DMS153 treated with DMSO at 0.1 percent for 48 hours (cell line): Measurements from ENCODE around the gene ATAD3A.
"Not testable (repeated sequence)": the region's sequence is repeated elsewhere in the genome, so short reads cannot be mapped to it uniquely, and the experiment has no call there.

Source experiments
- DNase-seq: peaks from one replicate; lab custom pipeline; 2025; ENCODE audit not compliant: unreplicated experiment; lab: John Stamatoyannopoulos, UW

ATAD3A gene

DNA sequence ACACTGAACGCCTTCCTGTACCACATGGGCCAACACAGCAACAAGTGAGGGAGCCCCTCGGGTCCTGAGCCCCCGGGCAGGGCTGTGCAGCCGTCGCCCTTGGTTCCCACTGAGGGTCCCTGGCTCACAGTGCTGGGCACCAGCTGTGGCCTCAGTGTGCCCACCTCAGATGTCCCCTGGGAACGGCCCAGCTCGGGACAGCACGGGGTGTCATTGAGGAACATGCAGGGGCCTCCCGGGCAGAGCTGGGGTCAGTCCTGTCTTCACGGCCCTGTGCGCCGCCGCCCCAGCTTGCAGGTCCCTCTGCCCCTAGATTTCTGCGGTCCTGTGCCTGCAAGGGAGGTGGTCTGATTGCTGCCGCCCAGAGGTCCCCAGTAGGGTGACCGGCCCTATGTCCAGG, 22.7 kb upstream of the ATAD3A start:
- no peak for DNase-seq

DNA sequence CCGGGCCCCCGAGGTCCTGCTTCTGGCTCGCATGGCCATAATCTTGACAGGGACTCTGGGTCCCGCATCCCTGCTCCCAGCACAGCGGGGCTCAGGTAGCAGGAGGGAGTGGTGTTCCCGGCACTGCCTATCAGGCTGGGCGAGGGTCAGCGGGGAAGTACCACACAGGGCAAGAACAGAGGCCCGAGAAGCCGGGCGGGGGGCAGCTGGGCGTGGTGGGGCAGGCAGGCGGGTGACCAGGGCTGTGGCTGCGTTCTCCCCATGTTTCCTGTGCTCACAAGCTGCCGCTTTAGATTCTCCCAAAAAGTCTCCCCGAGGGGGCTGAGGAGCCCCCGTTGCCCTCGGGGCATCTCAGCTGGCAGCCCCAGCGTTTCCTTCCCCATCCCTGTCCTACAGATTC, 22.1 kb upstream of the ATAD3A start:
- DNase-seq: no peak

DNA sequence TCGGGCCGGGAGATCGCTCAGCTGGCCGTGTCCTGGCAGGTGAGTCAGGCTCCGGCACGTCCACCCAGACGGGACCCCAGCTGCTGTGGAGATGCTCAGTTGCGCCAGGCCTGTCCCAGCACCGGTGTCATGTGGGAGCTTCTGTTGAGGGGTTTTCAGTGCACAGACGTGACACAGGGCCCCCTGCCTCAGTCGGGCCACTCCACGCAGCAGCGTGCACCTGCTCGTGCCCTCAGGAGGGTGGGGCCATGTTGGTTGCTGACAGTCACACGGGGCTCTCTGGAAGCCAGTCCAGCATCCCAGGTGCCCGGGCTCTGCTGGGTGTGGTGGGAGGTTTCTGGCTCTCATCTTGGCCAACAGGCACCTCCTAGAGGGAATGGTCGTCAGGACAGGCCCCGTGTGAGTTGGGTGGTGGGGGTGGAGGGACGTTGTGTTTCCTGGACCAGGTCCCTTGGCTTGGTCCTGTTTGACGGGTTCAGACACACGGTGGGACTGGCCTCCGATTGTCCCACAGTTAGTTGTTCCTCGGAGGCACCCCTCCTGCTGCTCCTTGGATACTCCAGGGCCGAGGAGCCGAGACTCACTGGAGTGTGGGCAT, 21.2 kb upstream of the ATAD3A start:
- no peak for DNase-seq

DNA sequence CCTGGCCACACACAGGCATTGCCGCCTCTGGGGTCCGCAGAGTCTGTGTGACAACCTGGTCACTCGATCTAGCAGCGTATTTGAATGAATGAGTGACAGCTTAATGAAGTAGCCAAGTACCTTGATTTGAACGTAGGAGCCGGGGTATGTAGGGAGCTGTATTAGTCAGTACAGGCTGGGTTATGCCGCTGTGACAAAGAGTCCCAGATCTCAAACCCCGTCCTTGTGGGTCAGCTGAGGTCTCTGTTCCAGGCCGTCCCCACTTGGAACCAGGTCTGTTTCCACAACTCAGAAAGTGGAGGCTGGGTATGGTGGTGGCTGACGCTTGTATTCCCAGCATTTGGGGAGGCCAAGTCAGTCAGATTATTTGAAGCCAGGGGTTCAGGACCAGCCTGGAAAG, 20.4 kb upstream of the ATAD3A start:
- no peak for DNase-seq

DNA sequence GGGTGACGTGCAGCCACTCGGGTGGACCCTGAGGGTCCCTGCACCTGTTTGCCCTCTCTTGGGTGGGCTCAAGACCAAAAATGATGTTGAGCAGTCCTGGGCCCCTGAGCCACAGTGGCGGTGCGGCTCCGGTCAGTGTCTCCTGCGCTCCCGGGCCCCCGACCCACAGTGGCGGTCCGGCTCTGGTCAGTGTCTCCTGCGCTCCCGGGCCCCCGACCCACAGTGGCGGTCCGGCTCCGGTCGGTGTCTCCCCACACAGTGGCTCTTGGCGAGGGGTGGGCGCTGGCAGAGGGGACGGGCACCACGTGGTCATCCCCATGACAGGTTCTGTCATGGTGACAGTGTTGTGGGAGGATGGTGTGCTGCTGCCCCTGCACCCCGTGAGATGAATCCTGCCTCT, 17.7 kb upstream of the ATAD3A start:
- DNase-seq: not testable (repeated sequence)

DNA sequence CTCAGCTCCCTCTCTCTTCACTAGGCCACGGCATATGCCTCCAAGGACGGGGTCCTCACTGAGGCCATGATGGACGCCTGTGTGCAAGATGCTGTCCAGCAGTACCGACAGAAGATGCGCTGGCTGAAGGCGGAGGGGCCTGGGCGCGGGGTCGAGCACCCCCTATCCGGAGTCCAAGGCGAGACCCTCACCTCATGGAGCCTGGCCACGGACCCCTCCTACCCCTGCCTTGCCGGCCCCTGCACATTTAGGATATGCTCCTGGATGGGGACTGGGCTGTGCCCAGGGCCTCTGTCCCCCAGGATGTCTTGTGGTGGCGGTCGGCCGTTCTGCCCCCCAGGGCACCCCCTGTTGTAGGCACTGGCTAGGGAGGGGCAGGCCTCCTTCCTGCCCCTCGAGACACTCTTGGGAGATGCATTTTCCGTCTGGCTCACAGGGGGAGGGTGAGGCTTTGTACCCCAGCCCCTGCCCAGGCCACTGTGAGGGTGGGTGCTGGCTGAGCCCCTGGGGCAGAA, 16.4 kb upstream of the ATAD3A start:
- not testable (repeated sequence) for DNase-seq

DNA sequence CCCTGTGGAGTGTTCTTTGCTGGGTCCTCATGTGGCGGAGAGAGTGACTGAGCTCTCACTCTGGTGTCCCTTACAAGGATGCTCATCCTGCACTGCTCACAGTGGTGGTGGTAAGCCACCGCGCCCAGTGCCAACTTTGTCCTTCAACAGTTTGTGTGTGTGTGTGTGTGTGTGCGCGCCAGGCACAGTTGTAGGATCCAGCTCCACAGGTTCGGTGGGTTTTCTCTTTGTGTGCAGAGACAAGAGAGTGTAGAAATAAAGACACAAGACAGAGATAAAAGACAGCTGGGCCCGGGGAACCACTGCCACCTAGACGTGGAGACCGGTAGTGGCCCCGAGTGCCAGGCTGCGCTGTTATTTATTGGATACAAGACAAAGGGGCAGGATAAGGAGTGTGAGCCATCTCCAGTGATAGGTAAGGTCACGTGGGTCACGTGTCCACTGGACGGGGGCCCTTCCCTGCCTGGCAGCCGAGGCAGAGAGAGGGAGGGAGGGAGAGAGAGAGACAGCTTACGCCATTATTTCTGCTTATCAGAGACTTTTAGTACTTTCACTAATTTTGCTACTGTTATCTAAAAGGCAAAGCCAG, 7.1 kb upstream of the ATAD3A start:
- peak; percentile 93 for DNase-seq

DNA sequence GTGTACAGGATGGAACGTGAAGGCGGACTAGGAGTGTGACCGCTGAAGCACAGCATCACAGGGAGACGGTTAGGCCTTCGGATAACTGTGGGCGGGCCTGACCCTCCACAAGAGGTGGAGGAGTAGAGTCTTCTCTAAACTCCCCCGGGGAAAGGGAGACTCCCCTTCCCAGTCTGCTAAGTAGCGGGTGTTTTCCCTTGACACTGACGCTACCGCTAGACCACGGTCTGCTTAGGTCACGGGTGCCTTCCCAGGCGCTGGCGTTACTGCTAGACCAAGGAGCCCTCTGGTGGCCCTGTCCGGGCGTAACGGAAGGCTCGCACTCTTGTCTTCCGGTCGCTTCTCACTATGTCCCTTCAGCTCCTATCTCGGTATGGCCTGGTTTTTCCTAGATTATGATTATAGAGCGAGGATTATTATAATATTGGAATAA, 6.6 kb upstream of the ATAD3A start:
- DNase-seq: peak; percentile 57

DNA sequence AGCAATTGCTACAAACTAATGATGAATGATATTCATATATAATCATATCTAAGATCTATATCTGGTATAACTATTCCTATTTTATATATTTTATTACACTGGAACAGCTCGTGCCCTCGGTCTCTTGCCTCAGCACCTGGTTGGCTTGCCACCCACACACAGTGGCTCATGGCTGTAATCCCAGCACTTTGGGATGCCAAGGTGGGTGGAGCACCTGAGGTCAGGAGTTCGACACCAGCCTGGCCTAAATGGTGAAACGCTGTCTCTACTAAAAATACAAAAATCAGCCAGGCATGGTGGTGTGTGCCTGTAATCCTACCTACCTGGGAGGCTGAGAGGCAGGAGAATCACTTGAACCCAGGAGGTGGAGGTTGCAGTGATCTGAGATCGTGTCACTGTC, 6.2 kb upstream of the ATAD3A start:
- not testable (repeated sequence) for DNase-seq

DNA sequence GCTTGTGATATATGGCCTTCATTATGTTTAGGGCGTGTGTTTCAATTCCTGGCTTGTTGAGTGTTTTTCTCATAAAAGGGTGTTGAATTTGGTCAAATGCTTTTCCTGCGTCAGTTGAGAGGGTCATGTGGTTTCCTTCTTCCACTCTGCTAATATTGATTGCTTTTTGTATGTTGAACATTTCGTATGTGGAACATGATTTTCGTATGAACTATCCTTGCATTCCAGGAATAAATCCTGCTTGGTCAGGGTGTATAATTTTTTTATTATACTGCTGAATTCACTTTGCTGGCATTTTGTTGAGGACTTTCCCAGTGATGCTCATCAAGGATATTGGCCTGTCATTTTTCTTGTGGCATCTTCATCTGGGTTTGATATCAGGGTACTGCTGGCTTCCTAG, 4.7 kb upstream of the ATAD3A start:
- no peak for DNase-seq

DNA sequence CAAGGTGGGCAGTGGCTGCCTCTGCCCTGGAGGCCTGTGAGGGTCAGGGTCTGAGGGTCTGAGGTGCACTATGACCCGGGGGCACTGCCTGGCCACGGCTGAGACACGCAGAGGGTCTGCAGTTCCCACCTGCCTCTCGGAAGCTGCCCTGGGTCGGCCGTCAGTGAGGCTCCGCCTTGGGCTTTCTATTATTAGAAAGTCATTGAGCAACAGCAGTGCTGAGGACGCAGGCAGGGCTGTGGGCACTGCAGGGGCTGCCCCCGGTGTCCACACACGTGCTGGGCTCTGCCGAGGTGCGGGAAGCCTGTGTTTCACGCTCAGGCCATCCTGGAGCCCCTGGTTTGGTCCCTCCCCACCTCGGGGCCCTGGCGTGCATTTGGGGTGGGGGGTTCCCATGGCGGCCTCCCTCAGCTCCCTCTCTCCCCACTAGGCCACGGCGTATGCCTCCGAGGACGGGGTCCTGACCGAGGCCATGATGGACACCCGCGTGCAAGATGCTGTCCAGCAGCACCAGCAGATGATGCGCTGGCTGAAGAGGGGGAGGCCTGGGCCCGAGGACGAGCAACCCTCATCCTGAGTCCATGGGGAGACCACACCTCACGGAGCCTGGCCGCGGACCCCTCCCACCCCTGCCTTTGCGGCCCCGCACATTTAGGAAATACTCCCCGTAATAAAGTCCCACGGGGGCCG, 3.0 kb upstream of the ATAD3A start:
- DNase-seq: not testable (repeated sequence)

DNA sequence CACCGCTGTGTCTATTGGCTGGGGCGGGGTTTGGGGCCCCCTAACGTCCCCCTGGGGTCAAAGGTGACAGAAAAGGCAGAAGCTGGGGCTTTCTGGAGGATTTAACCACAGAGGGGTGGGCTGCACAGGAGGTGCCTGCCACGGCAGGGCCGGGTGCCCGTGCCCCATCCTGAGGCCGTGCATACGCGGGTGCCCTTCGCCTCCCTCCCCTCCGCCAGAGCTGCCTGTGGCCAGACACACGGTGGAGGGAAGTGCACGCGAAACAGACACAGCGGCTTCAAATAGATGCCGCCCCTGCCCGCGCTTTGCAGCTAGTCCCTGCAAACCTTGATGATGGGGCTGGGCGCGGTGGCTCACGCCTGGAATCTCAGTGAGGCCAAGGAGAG, 2.5 kb upstream of the ATAD3A start:
- not testable (repeated sequence) for DNase-seq

DNA sequence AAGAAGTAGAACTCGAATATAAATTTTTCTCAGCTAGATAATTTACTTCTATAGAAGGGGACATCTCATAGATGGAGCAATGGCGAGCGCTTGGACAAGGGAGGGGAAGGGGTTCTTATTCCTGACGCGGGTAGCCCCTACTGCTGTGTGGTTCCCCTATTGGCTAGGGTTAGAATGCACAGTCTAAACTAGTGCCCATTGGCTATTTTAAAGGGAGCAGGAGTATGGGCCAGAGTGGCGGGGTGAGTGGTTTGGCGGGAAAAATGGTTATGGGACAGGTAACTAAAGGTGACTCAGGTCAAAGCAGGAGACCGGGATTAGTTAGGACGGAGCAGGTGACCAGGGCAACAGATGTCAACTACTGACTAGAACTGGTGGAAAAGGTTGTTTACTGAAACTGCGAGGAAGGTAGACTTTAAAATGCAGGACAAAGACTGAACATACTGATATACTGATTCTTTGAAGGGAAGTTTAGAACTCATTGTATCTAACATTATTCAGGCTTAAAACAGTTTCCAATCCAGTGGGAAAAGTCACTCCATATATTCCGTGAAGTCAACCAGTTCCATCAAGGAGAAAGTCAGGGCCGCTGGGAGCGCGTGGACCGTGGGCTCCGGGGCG, 940 bp upstream of the ATAD3A start:
- peak; percentile 85 for DNase-seq

DNA sequence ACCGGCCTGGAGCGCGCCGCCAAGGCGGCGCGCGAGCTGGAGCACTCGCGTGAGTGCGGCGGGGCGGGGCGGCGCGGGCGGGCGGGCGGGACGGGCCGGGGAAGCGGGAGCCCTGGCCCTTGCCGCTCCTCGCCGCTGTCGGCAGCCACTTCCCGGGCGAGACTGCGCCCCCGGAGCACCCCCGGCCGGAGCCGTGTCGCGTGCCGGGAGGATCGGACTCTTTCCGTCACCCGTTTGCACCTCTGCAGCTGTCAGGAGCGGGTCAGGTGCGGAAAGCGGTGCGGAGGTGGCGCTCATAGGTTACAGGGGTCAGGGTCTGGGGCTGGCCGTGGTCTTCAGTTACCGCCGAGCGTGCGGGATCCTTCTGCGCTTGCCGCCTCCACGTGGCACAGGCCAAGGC, 463 bp downstream of the ATAD3A start:
- DNase-seq: not testable (repeated sequence)

DNA sequence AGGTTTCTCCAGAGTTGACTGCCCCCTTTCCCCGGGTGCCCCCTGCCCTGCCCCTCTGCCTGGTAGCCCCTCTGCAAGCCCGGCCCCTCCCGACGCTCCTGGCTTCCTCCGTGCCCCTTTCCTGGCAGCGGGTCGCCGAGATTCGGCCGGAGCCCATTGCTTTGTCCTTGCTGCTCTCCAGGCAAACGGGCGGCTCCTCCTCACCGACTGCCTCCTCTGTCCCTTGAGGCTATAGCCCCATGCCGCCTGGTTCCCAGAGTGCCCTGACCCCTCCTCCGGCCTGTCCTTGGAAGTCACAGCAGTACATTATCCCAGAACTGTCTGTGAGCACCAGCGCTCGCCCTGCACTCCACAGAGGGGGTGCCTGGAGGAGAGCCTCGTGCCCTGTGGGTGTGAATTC, 1.7 kb downstream of the ATAD3A start:
- DNase-seq: not testable (repeated sequence)

DNA sequence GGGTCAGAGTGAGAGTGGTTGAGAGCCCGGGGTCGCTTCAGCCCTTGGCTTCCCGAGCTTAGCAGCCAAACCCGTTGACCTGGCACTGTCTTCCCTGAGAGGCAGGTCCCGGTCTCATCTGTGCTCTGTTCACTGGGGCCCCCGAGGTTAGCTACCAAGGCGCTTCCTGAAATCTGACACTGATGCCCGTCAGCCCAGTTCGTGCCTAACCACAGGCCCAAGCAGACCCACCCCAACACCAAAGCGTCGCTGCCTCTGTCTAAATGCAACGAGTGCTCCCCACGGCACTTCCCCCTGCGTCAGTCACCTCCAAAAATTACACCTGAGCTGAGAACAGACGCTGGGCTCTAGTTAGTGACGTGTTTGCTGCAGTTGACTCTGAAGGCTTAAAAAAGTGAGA, 2.4 kb downstream of the ATAD3A start:
- not testable (repeated sequence) for DNase-seq

DNA sequence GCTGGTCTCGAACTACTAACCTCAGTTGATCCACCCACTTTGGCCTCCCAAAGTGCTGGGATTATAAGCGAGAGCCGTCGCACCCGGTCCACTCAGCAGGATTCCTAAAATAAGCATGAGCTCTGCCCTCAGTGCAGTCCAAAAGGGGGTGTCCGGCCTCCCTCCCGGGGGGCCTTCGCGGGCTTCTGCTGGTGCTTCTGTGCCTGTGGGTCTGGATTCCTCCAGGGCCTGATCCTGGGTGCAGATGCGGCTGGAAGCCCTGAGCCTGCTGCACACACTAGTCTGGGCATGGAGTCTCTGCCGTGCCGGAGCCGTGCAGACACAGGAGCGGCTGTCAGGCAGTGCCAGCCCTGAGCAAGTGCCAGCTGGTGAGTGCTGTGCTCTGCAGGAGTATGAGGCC, 5.0 kb downstream of the ATAD3A start:
- DNase-seq: not testable (repeated sequence)

DNA sequence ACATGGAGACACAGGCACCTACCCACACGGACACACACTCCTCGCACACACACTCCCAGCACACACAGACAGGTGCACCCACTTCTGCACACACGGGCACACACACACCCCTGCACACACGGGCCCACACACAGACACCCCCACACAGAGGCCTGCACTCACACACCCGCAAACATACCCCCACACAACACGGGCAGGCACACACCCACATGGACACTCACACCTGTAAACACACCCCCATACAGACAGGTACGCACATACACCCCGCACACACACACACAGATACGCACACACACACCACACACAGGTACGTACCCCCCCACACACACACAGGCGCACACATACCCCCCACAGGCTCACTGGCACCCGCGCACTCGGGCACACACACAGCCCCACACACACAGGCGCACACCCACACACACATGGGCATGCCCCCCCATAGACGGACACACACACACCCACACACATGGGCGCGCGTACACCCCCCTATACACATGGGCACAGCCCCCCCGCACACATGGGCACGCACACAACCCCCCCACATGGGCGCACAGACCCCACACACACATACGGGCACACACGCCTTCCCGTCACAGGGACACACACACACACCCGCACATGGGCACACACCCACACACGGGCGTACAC, 6.1 kb downstream of the ATAD3A start:
- no peak for DNase-seq

DNA sequence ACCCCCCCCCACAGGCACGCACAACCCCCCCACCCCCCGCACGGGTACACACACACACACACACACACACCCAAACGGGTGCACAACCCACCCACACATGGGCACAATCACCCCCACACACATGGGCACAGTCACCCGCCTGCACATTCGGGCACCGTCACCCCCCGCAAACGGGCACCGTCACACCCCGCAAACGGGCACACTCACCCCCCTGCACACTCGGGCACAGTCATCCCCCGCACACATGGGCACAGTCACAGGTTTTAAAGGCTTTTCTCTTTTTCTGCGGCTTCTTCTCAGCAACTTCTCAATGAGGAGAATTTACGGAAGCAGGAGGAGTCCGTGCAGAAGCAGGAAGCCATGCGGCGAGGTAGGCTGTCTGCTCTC, 6.7 kb downstream of the ATAD3A start:
- not testable (repeated sequence) for DNase-seq

DNA sequence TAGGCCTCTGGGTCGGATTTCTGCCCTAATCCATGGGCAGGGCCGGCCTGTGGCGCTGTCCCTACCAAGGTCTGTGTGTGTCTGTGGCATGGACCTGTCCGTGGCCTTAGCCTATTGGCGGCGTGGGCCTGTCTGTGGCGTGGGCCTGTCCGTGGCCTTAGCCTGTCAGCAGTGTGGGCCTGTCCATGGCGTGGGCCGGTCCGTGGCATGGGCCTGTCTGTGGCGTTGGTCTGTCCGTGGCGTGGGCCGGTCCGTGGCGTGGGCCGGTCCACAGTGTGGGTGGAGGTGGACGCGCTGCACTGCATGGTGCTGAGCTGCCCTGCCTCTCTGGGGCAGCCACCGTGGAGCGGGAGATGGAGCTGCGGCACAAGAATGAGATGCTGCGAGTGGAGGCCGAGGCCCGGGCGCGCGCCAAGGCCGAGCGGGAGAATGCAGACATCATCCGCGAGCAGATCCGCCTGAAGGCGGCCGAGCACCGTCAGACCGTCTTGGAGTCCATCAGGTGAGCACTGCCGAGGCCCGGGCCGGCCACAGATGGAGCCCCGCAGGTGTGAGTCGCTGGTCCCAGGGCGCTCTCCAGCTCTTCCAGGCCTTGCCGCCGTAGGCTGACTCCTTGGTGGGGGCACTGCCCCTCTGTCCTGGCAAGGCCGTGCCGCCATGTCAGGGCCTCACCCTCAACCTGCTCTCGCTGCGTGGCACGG, 8.0 kb downstream of the ATAD3A start:
- not testable (repeated sequence) for DNase-seq

DNA sequence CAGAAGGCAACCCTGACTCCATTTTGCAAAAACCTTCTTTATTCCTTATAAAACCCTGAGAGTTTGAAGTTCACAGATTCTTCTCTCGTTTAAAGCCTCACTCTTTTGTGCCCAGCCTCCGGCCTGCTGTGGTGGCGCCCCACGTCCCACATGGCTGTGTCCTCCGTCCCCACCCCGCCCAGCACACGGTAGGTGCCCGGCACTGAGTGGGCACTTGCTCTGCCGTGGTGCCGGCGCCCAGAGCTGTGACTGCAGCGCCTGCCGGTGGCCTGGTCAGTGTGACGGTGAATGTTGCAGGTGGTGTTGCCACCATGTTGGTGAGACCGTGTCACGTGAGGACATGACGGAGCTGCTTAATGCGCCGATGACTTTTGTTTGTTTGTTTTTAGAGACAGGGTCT, 9.4 kb downstream of the ATAD3A start:
- DNase-seq: no peak
